Neural progenitor cell (in vitro differentiated cells): Measurements from ENCODE around the gene PAQR7. TPM values are rescaled to one million over a fixed set of nuclear protein-coding genes. Genes with fewer than 3 reads are reported as not detected.

Experiments used
- DNase-seq: peaks from one replicate; pipeline ENCODE4 v3.0.0-alpha.2; 2016; ENCODE audit warnings: low spot score
- H2AFZ ChIP-seq: fragments of 200-600 bp; sonication (generic); replicated peaks from 2 replicates; pipeline ENCODE4 v1.6.1; 2016; ENCODE audit warnings: antibody characterized with exemption
- H3F3A ChIP-seq: fragments of 200-600 bp; sonication (generic); 2 replicates; pipeline ENCODE4 v1.6.1; 2016; ENCODE audit warnings: antibody characterized with exemption, low read depth
- H3K27ac ChIP-seq: fragments of 200-600 bp; sonication (generic); 2 replicates; pipeline ENCODE4 v1.5.1; 2016; ENCODE audit warnings: mild to moderate bottlenecking
- H3K27me3 ChIP-seq: fragments of 200-600 bp; sonication (generic); 2 replicates; pipeline ENCODE4 v1.6.1; 2016; ENCODE audit warnings: mild to moderate bottlenecking, moderate library complexity
- H3K36me3 ChIP-seq: fragments of 200-600 bp; sonication (generic); 2 replicates; pipeline ENCODE4 v1.5.1; 2016
- H3K4me1 ChIP-seq: fragments of 200-600 bp; sonication (generic); 2 replicates; pipeline ENCODE4 v1.6.1; 2016; ENCODE audit warnings: mixed run types
- H3K4me2 ChIP-seq: fragments of 200-600 bp; sonication (generic); 2 replicates; pipeline ENCODE4 v1.6.1; 2016
- H3K4me3 ChIP-seq: fragments of 200-600 bp; sonication (generic); 2 replicates; pipeline ENCODE4 v1.5.1; 2016
- H3K79me2 ChIP-seq: fragments of 200-600 bp; sonication (generic); 2 replicates; pipeline ENCODE4 v1.6.1; 2016; ENCODE audit warnings: low read depth
- H3K9ac ChIP-seq: fragments of 200-600 bp; sonication (generic); 2 replicates; pipeline ENCODE4 v1.6.1; 2016
- H3K9me3 ChIP-seq: fragments of 200-600 bp; sonication (generic); 2 replicates; pipeline ENCODE4 v1.5.1; 2016; ENCODE audit warnings: low read depth
- H4K20me1 ChIP-seq: fragments of 200-600 bp; sonication (generic); 2 replicates; pipeline ENCODE4 v1.6.1; 2016; ENCODE audit warnings: low read depth
- H3K27ac Mint-ChIP-seq: 3 replicates; pipeline ENCODE4 v1.8.0; 2021; ENCODE audit warnings: mixed read lengths
- H3K27me3 Mint-ChIP-seq: 2 replicates; pipeline ENCODE4 v1.8.0; 2022; ENCODE audit warnings: low read depth, mild to moderate bottlenecking, inconsistent platforms, moderate library complexity, mixed read lengths; ENCODE audit not compliant: insufficient read depth
- H3K36me3 Mint-ChIP-seq: 3 replicates; pipeline ENCODE4 v1.8.0; 2021; ENCODE audit warnings: mixed read lengths
- H3K4me1 Mint-ChIP-seq: 3 replicates; pipeline ENCODE4 v1.8.0; 2021; ENCODE audit warnings: mixed read lengths
- H3K4me3 Mint-ChIP-seq: 3 replicates; pipeline ENCODE4 v1.8.0; 2021; ENCODE audit warnings: mild to moderate bottlenecking, moderate library complexity, mixed read lengths
- H3K9me3 Mint-ChIP-seq: 3 replicates; pipeline ENCODE4 v1.8.0; 2020; ENCODE audit warnings: mixed read lengths
- EZH2 ChIP-seq: fragments of 200-600 bp; sonication (generic); IDR thresholded peaks from 2 replicates; pipeline ENCODE4 v1.6.1; 2017; ENCODE audit warnings: antibody characterized with exemption, mild to moderate bottlenecking, moderate library complexity
- EZH2phosphoT487 ChIP-seq: fragments of 200-600 bp; sonication (generic); IDR thresholded peaks from 2 replicates; pipeline ENCODE4 v1.6.1; 2017; ENCODE audit warnings: antibody characterized with exemption
- total RNA-seq: library from RNA; depleted of rRNA; stranded (reverse); fragments of >200 nt; gene quantifications from 2 replicates; pipeline ENCODE4 v1.2.3, GENCODE V29; 2015; ENCODE audit warnings: low replicate concordance
- TF ChIP-seq, protein P1 (sequence below): fragments of 200-600 bp; sonication (generic); IDR thresholded peaks from 2 replicates; pipeline ENCODE4 v1.5.1; 2017; ENCODE audit warnings: antibody characterized with exemption, mild to moderate bottlenecking

PAQR7 gene
- total RNA-seq, 1 donor from 2014 or later, result 1.1 TPM

DNA sequence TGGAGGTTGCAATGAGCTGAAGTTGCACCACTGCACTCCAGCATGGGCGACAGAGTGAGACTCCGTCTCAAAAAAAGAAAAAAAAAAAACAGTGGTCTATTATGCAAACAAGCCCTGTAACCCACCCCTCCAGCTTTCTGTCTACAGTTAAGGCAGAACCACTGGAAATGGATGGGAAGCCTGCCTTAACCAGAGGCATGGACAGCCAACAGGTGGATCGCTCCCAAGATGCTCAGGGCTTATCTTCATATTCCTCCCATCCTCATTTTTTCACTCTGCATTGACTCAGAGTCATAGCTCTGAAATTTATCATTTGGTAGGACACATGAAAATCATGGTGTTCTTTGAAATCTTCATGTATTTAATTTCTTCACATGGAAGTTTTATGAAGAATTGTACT lies 47.0 kb downstream of the PAQR7 start:
- H2AFZ ChIP-seq, result no peak overlapping the region
- peaks cover 6% of the 10 kb centered on the region for H3K36me3 ChIP-seq
- H3K4me3 ChIP-seq, result no peak overlapping the region
- Mint-ChIP-seq H3K4me1 (no peaks in the 10 kb centered on the region), H3K9me3 (no peaks in the 10 kb centered on the region), H3K4me3 (no peak overlapping the region), H3K27ac (no peak overlapping the region), H3K36me3 (peaks cover 16% of the 10 kb centered on the region), H3K27me3 (no peaks in the 10 kb centered on the region)
- no peak for DNase-seq
- no peaks in the 10 kb centered on the region for H3K4me1 ChIP-seq
- H3K9me3 ChIP-seq, result no peaks in the 10 kb centered on the region
- TF ChIP-seq, protein P1, sequence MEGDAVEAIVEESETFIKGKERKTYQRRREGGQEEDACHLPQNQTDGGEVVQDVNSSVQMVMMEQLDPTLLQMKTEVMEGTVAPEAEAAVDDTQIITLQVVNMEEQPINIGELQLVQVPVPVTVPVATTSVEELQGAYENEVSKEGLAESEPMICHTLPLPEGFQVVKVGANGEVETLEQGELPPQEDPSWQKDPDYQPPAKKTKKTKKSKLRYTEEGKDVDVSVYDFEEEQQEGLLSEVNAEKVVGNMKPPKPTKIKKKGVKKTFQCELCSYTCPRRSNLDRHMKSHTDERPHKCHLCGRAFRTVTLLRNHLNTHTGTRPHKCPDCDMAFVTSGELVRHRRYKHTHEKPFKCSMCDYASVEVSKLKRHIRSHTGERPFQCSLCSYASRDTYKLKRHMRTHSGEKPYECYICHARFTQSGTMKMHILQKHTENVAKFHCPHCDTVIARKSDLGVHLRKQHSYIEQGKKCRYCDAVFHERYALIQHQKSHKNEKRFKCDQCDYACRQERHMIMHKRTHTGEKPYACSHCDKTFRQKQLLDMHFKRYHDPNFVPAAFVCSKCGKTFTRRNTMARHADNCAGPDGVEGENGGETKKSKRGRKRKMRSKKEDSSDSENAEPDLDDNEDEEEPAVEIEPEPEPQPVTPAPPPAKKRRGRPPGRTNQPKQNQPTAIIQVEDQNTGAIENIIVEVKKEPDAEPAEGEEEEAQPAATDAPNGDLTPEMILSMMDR, result no peak
- TF ChIP-seq EZH2phosphoT487 (no peak), EZH2 (no peak)
- no peaks in the 10 kb centered on the region for H3K27me3 ChIP-seq
- H3F3A ChIP-seq, result no peaks in the 10 kb centered on the region
- H4K20me1 ChIP-seq, result peaks cover 5% of the 10 kb centered on the region
- no peaks in the 10 kb centered on the region for H3K79me2 ChIP-seq
- no peak overlapping the region for H3K27ac ChIP-seq
- no peak overlapping the region for H3K9ac ChIP-seq
- H3K4me2 ChIP-seq, result no peak overlapping the region

DNA sequence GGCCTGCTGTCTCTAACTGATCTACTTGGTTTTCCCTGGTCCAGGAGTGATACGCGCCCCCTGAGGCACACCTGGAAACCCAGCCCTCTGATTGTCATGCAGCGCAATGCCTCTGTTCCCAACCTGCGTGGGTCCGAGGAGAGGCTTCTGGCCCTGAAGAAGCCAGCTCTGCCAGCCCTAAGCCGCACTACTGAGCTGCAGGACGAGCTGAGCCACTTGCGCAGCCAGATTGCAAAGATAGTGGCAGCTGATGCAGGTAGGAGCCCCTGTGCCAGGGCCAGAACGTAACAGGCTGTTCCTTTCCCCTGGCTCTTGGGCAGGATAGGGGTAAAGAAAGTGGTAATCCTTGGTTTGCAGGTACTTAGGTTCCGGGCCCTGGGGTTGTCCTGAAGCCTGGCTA lies 48.9 kb downstream of the PAQR7 start:
- Mint-ChIP-seq H3K27me3 (peaks cover 3% of the 10 kb centered on the region), H3K27ac (no peak overlapping the region), H3K4me1 (peaks cover 5% of the 10 kb centered on the region), H3K9me3 (no peaks in the 10 kb centered on the region), H3K4me3 (no peak overlapping the region), H3K36me3 (peaks cover 16% of the 10 kb centered on the region)
- Histone ChIP-seq H3K4me2 (no peak overlapping the region), H3K4me3 (no peak overlapping the region), H3K9ac (no peak overlapping the region), H3K9me3 (no peaks in the 10 kb centered on the region), H3K4me1 (no peaks in the 10 kb centered on the region), H3K36me3 (peaks cover 6% of the 10 kb centered on the region), H3K79me2 (peaks cover 8% of the 10 kb centered on the region), H3K27ac (no peak overlapping the region), H3K27me3 (no peaks in the 10 kb centered on the region), H2AFZ (no peak overlapping the region), H4K20me1 (peaks cover 5% of the 10 kb centered on the region), H3F3A (no peaks in the 10 kb centered on the region)
- TF ChIP-seq EZH2phosphoT487 (no peak), EZH2 (no peak)
- TF ChIP-seq, protein P1, result no peak
- DNase-seq, result no peak

DNA sequence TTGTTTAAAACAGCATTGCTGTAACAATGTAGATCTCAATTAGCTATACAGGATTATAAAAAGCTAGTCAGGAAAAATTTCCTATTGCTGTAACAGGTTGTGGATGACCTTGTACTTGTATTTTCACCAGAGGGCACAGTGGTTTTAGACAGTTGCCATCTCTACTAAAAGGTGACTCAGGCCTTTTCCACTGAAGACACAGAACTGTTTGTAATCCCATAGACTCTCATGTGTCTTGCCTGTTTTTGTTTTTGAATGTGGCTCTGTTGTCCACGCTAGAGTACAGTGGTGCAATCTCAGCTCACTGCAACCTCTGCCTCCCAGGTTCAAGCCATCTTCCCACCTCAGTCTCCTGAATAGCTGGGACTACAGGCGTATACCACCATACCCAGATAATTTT lies 49.9 kb downstream of the PAQR7 start:
- Histone ChIP-seq H3K4me3 (no peak overlapping the region), H4K20me1 (peaks cover 15% of the 10 kb centered on the region), H3K27me3 (peaks cover 5% of the 10 kb centered on the region), H3F3A (peaks cover 5% of the 10 kb centered on the region), H3K9ac (no peak overlapping the region), H3K79me2 (peaks cover 17% of the 10 kb centered on the region), H3K4me2 (no peak overlapping the region), H2AFZ (no peak overlapping the region), H3K36me3 (peaks cover 6% of the 10 kb centered on the region), H3K4me1 (peaks cover 3% of the 10 kb centered on the region), H3K9me3 (no peaks in the 10 kb centered on the region), H3K27ac (no peak overlapping the region)
- H3K4me3 Mint-ChIP-seq, result no peak overlapping the region
- H3K9me3 Mint-ChIP-seq, result no peaks in the 10 kb centered on the region
- H3K36me3 Mint-ChIP-seq, result peaks cover 16% of the 10 kb centered on the region
- H3K27ac Mint-ChIP-seq, result no peak overlapping the region
- peaks cover 9% of the 10 kb centered on the region for H3K27me3 Mint-ChIP-seq
- DNase-seq, result no peak
- H3K4me1 Mint-ChIP-seq, result peaks cover 13% of the 10 kb centered on the region
- TF ChIP-seq, protein P1, result no peak
- TF ChIP-seq EZH2phosphoT487, result no peak
- no peak for TF ChIP-seq EZH2
